Measurements from ENCODE around the gene RNF130.
"Not testable (repeated sequence)": the region's sequence is repeated elsewhere in the genome, so short reads cannot be mapped to it uniquely, and the experiment has no call there.

RNF130 gene

GRCh38 chr5:179974246-179974945 is 97.2 kb downstream of the RNF130 start:
- H3K4me1 Mint-ChIP-seq = peaks cover 51% of the 10 kb centered on the region

GRCh38 chr5:179973391-179973790 is 98.2 kb downstream of the RNF130 start:
- H3K27ac Mint-ChIP-seq = peak overlapping the region; percentile 99
- peaks cover 54% of the 10 kb centered on the region for H3K4me1 Mint-ChIP-seq
- no peak for ATAC-seq
- H3K36me3 Mint-ChIP-seq = peaks cover 39% of the 10 kb centered on the region
- no peak overlapping the region for H3K4me3 Mint-ChIP-seq
- H3K27me3 Mint-ChIP-seq = no peaks in the 10 kb centered on the region
- H3K9me3 Mint-ChIP-seq = no peaks in the 10 kb centered on the region

More at GRCh38 chr5:179974246-179974945, 97.2 kb downstream of the RNF130 start:
- H3K36me3 Mint-ChIP-seq = peaks cover 30% of the 10 kb centered on the region
- peak overlapping the region; percentile 99 for H3K27ac Mint-ChIP-seq
- peak overlapping the region; percentile 30 for H3K4me3 Mint-ChIP-seq
- no peaks in the 10 kb centered on the region for H3K27me3 Mint-ChIP-seq
- H3K9me3 Mint-ChIP-seq = no peaks in the 10 kb centered on the region
- ATAC-seq = no peak

- ATAC-seq = no peak
- peaks cover 59% of the 10 kb centered on the region for H3K4me1 Mint-ChIP-seq
- peaks cover 52% of the 10 kb centered on the region for H3K36me3 Mint-ChIP-seq
- no peaks in the 10 kb centered on the region for H3K27me3 Mint-ChIP-seq
- H3K4me3 Mint-ChIP-seq = no peak overlapping the region
- H3K27ac Mint-ChIP-seq = peak overlapping the region; percentile 99
- no peaks in the 10 kb centered on the region for H3K9me3 Mint-ChIP-seq
These were observed 102.4 kb downstream of the RNF130 start for GRCh38 chr5:179969110-179969509.

- peaks cover 58% of the 10 kb centered on the region for H3K36me3 Mint-ChIP-seq
- no peaks in the 10 kb centered on the region for H3K27me3 Mint-ChIP-seq
- peaks cover 56% of the 10 kb centered on the region for H3K4me1 Mint-ChIP-seq
- no peak overlapping the region for H3K4me3 Mint-ChIP-seq
- H3K9me3 Mint-ChIP-seq = no peaks in the 10 kb centered on the region
- ATAC-seq = no peak
- H3K27ac Mint-ChIP-seq = peak overlapping the region; percentile 99
These were observed 104.1 kb downstream of the RNF130 start for GRCh38 chr5:179967489-179967888.

GRCh38 chr5:179964015-179964414 is 107.5 kb downstream of the RNF130 start:
- peaks cover 63% of the 10 kb centered on the region for H3K36me3 Mint-ChIP-seq
- H3K27me3 Mint-ChIP-seq = no peaks in the 10 kb centered on the region
- H3K27ac Mint-ChIP-seq = peak overlapping the region; percentile 59
- no peak overlapping the region for H3K4me3 Mint-ChIP-seq
- H3K9me3 Mint-ChIP-seq = no peaks in the 10 kb centered on the region
- H3K4me1 Mint-ChIP-seq = peaks cover 28% of the 10 kb centered on the region
- ATAC-seq = no peak

- Mint-ChIP-seq H3K27ac (peak overlapping the region; percentile 59), H3K4me1 (peaks cover 28% of the 10 kb centered on the region), H3K9me3 (no peaks in the 10 kb centered on the region), H3K27me3 (no peaks in the 10 kb centered on the region), H3K36me3 (peaks cover 58% of the 10 kb centered on the region), H3K4me3 (no peak overlapping the region)
- ATAC-seq = no peak
These were observed 108.2 kb downstream of the RNF130 start for GRCh38 chr5:179963375-179963774.

- H3K9me3 Mint-ChIP-seq = no peaks in the 10 kb centered on the region
- H3K4me1 Mint-ChIP-seq = peaks cover 15% of the 10 kb centered on the region
- no peak for ATAC-seq
- H3K36me3 Mint-ChIP-seq = peaks cover 37% of the 10 kb centered on the region
- no peaks in the 10 kb centered on the region for H3K27me3 Mint-ChIP-seq
- H3K27ac Mint-ChIP-seq = no peak overlapping the region
- H3K4me3 Mint-ChIP-seq = no peak overlapping the region
These were observed 111.2 kb downstream of the RNF130 start for GRCh38 chr5:179960204-179960831.

- no peaks in the 10 kb centered on the region for H3K27me3 Mint-ChIP-seq
- H3K4me3 Mint-ChIP-seq = no peak overlapping the region
- no peak for ATAC-seq
- H3K4me1 Mint-ChIP-seq = peaks cover 9% of the 10 kb centered on the region
- no peak overlapping the region for H3K27ac Mint-ChIP-seq
- H3K9me3 Mint-ChIP-seq = no peaks in the 10 kb centered on the region
- H3K36me3 Mint-ChIP-seq = peaks cover 38% of the 10 kb centered on the region
These were observed 111.9 kb downstream of the RNF130 start for GRCh38 chr5:179959641-179960040.

GRCh38 chr5:179959118-179959517 is 112.4 kb downstream of the RNF130 start:
- H3K4me3 Mint-ChIP-seq, H3K9me3 Mint-ChIP-seq, H3K27ac Mint-ChIP-seq, H3K4me1 Mint-ChIP-seq, ATAC-seq, H3K27me3 Mint-ChIP-seq: not testable (repeated sequence)
- peaks cover 42% of the 10 kb centered on the region for H3K36me3 Mint-ChIP-seq

GRCh38 chr5:179955630-179956029 is 115.9 kb downstream of the RNF130 start:
- Mint-ChIP-seq H3K36me3 (peaks cover 31% of the 10 kb centered on the region), H3K9me3 (no peaks in the 10 kb centered on the region), H3K27ac (no peak overlapping the region), H3K27me3 (no peaks in the 10 kb centered on the region), H3K4me1 (no peaks in the 10 kb centered on the region), H3K4me3 (no peak overlapping the region)
- ATAC-seq = no peak

GRCh38 chr5:179955062-179955461 is 116.5 kb downstream of the RNF130 start:
- Mint-ChIP-seq H3K9me3 (no peaks in the 10 kb centered on the region), H3K4me1 (no peaks in the 10 kb centered on the region), H3K27ac (no peak overlapping the region), H3K4me3 (no peak overlapping the region), H3K27me3 (no peaks in the 10 kb centered on the region), H3K36me3 (peaks cover 29% of the 10 kb centered on the region)
- ATAC-seq = no peak

GRCh38 chr5:179954434-179954833 is 117.1 kb downstream of the RNF130 start:
- no peaks in the 10 kb centered on the region for H3K9me3 Mint-ChIP-seq
- no peaks in the 10 kb centered on the region for H3K27me3 Mint-ChIP-seq
- peaks cover 29% of the 10 kb centered on the region for H3K36me3 Mint-ChIP-seq
- no peak for ATAC-seq
- no peak overlapping the region for H3K27ac Mint-ChIP-seq
- H3K4me1 Mint-ChIP-seq = no peaks in the 10 kb centered on the region
- no peak overlapping the region for H3K4me3 Mint-ChIP-seq

- H3K36me3 Mint-ChIP-seq = peaks cover 29% of the 10 kb centered on the region
- no peaks in the 10 kb centered on the region for H3K4me1 Mint-ChIP-seq
- H3K27me3 Mint-ChIP-seq = no peaks in the 10 kb centered on the region
These were observed 117.6 kb downstream of the RNF130 start for GRCh38 chr5:179953987-179954386.

GRCh38 chr5:179936976-179937681 is 134.4 kb downstream of the RNF130 start:
- no peak overlapping the region for H3K4me3 Mint-ChIP-seq
- H3K9me3 Mint-ChIP-seq = no peaks in the 10 kb centered on the region
- peaks cover 10% of the 10 kb centered on the region for H3K27me3 Mint-ChIP-seq
- H3K27ac Mint-ChIP-seq = no peak overlapping the region
- no peaks in the 10 kb centered on the region for H3K4me1 Mint-ChIP-seq
- no peak for ATAC-seq
- H3K36me3 Mint-ChIP-seq = peaks cover 13% of the 10 kb centered on the region

More at GRCh38 chr5:179953987-179954386, 117.6 kb downstream of the RNF130 start:
- ATAC-seq = no peak
- Mint-ChIP-seq H3K4me3 (no peak overlapping the region), H3K9me3 (no peaks in the 10 kb centered on the region), H3K27ac (no peak overlapping the region)

GRCh38 chr5:179930788-179931473 is 140.6 kb downstream of the RNF130 start:
- Mint-ChIP-seq H3K27me3 (no peaks in the 10 kb centered on the region), H3K4me1 (no peaks in the 10 kb centered on the region), H3K27ac (no peak overlapping the region), H3K36me3 (no peaks in the 10 kb centered on the region), H3K4me3 (no peak overlapping the region), H3K9me3 (no peaks in the 10 kb centered on the region)
- no peak for ATAC-seq

Data from stimulated activated memory B cell treated with anti-CD40 and anti-IgM and Interleukin-4, amounts not matched to agents 10 μg/mL and 1 μg/mL and 100 μg/mL, for 72 hours (primary cell).